ENCODE measurements around the gene MRC2.

GRCh38 chr17:62738281-62738680, 110.8 kb downstream of the MRC2 start:
- TF ChIP-seq CTCF (IDR thresholded peaks at IDR 0.05) (no peak), POLR2AphosphoS5 (IDR thresholded peaks at IDR 0.05) (no peak), EP300 (IDR thresholded peaks at IDR 0.05; ENCODE audit: low read depth) (no peak)
